ENCODE results near the gene DLG2.

Gene DLG2

DNA sequence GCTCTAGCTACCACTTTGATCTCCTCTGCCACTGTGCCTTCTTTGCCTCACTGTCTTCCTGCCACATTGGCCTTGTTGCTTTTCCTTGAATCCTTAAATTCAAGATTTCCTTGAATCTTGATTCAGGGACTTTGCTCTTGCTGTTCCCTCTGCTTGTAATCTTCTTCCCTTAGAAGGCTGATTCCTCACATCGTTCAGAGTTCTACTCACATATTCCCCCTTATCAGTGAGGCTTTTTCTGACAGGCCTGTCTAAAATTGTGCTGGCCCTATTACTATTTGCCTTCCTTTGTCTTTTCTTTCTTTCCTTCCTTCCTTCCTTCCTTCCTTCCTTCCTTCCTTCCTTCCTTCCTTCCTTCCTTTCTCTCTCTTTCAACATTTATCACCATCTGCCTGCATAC lies 2134.1 kb downstream of the DLG2 start:
- H3K9me3 ChIP-seq (ENCODE audit: control extremely low read depth in 1 of 5, control insufficient read depth in 4 of 5, insufficient read depth in 2 of 5, low read depth in 1 of 5, low read length in 4 of 5), result peaks cover 0 to 2% (median 0%) of the 10 kb centered on the region in 5 experiments
- H3K4me1 ChIP-seq (ENCODE audit: control extremely low read depth in 1 of 4, control insufficient read depth in 4 of 4, insufficient read depth in 4 of 4, low read length in 3 of 4), result no peaks in the 10 kb centered on the region
- no peak for DNase-seq
- no peaks in the 10 kb centered on the region for H3K36me3 ChIP-seq (ENCODE audit: control insufficient read depth in 4 of 4, insufficient read depth in 4 of 4, low read length in 3 of 4)
- 83% methylated on average over 1 of the region's 1 CpG for WGBS (ENCODE audit: insufficient coverage)
- POLR2A ChIA-PET, result no interaction called here
- no peaks in the 10 kb centered on the region for H3K27me3 ChIP-seq (replicated peaks in 2 of 5; ENCODE audit: control insufficient read depth in 4 of 5, insufficient read depth in 5 of 5, low read length in 4 of 5)
- H3K27ac ChIP-seq (ENCODE audit: insufficient read depth in 1 of 2, low read depth in 1 of 2, low read length in 2 of 2, poor library complexity in 1 of 2, severe bottlenecking in 2 of 2), result no peak overlapping the region
- CTCF ChIA-PET, result no interaction called here
- no peak overlapping the region for H3K4me3 ChIP-seq (ENCODE audit: control insufficient read depth in 1 of 7, extremely low read depth in 1 of 7, insufficient read depth in 4 of 7, low read depth in 2 of 7, low read length in 6 of 7)

DNA sequence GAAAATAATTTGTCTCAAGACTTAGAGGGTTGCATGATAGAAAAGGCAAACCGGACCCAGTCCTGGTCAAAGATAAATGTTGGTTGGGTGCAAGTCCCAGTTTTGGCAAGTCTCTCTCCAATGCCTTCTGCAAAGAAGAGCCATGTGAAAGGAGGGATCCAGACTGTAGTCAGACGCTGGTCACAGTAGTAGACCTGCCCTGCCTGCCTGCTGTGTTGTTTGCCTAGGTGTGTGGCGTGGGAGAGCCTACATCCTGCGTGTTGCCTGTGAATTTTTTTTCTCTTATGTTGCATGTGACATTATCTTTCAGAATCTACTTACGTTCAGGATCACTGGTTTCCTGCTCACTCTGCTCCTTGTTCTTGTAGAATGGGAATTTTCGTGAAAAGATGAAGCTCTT lies 2143.3 kb downstream of the DLG2 start:
- Histone ChIP-seq H3K36me3 (ENCODE audit: control insufficient read depth in 4 of 4, insufficient read depth in 4 of 4, low read length in 3 of 4) (no peaks in the 10 kb centered on the region), H3K27me3 (replicated peaks in 2 of 5; ENCODE audit: control insufficient read depth in 4 of 5, insufficient read depth in 5 of 5, low read length in 4 of 5) (no peaks in the 10 kb centered on the region), H3K4me1 (ENCODE audit: control extremely low read depth in 1 of 4, control insufficient read depth in 4 of 4, insufficient read depth in 4 of 4, low read length in 3 of 4) (no peaks in the 10 kb centered on the region), H3K4me3 (ENCODE audit: control insufficient read depth in 1 of 7, extremely low read depth in 1 of 7, insufficient read depth in 4 of 7, low read depth in 2 of 7, low read length in 6 of 7) (no peak overlapping the region), H3K27ac (ENCODE audit: insufficient read depth in 1 of 2, low read depth in 1 of 2, low read length in 2 of 2, poor library complexity in 1 of 2, severe bottlenecking in 2 of 2) (no peak overlapping the region), H3K9me3 (ENCODE audit: control extremely low read depth in 1 of 5, control insufficient read depth in 4 of 5, insufficient read depth in 2 of 5, low read depth in 1 of 5, low read length in 4 of 5) (no peaks in the 10 kb centered on the region)
- no peak for DNase-seq
- WGBS (ENCODE audit: insufficient coverage), result 98% methylated on average over 4 of the region's 6 CpGs
- ChIA-PET CTCF (no interaction called here), POLR2A (no interaction called here)

DNA sequence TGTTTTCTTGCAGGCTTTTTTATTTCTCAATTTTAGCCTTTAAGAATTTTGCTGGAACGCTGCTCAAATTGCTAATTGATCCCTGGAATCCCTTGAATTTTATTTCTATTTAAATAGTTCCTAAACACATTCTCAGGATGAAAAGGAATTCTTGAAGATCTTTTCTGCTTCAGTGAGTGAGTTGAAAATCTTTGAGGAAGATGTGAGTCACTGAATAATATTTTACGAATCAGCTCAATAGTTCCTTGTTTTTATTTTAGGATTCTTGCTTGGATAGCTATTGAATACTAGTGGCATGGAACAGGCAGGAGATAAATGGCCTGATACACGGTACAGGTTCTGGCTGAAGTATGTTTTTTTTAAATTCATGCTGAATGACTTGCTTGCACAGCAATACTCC lies 2146.3 kb downstream of the DLG2 start:
- no peaks in the 10 kb centered on the region for H3K36me3 ChIP-seq (ENCODE audit: control insufficient read depth in 4 of 4, insufficient read depth in 4 of 4, low read length in 3 of 4)
- no peaks in the 10 kb centered on the region for H3K9me3 ChIP-seq (ENCODE audit: control extremely low read depth in 1 of 5, control insufficient read depth in 4 of 5, insufficient read depth in 2 of 5, low read depth in 1 of 5, low read length in 4 of 5)
- no peak overlapping the region for H3K4me3 ChIP-seq (ENCODE audit: control insufficient read depth in 1 of 7, extremely low read depth in 1 of 7, insufficient read depth in 4 of 7, low read depth in 2 of 7, low read length in 6 of 7)
- no peaks in the 10 kb centered on the region for H3K4me1 ChIP-seq (ENCODE audit: control extremely low read depth in 1 of 4, control insufficient read depth in 4 of 4, insufficient read depth in 4 of 4, low read length in 3 of 4)
- no peak for DNase-seq
- ChIA-PET POLR2A (interaction anchor here (0.7 kb wide), 1 partner anchor 245 kb away, joined by 3 read pairs; no protein-coding TSS in a partner anchor), CTCF (no interaction called here)
- no peaks in the 10 kb centered on the region for H3K27me3 ChIP-seq (replicated peaks in 2 of 5; ENCODE audit: control insufficient read depth in 4 of 5, insufficient read depth in 5 of 5, low read length in 4 of 5)
- H3K27ac ChIP-seq (ENCODE audit: insufficient read depth in 1 of 2, low read depth in 1 of 2, low read length in 2 of 2, poor library complexity in 1 of 2, severe bottlenecking in 2 of 2), result no peak overlapping the region
- WGBS (ENCODE audit: insufficient coverage), result 100% methylated on average over 1 of the region's 3 CpGs

DNA sequence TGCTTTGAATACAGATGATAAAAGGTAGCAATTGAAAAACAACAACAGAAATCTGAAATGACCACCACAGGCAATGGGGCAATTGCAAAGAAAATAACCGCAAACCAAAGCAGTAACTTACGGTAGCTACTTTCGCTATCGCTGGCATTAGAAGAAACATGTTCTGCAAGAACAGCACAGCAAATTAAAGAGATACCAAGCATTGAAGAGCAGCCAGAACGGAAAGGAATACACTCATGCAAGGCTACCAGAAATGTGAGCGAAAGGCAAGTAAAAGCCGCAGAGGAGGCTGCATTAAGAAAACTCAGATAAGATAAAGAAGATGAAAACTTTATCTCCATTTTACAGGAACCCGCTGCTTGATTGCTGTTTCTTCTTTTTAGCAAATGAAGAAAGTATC lies 2146.9 kb downstream of the DLG2 start:
- no peak overlapping the region for H3K27ac ChIP-seq (ENCODE audit: insufficient read depth in 1 of 2, low read depth in 1 of 2, low read length in 2 of 2, poor library complexity in 1 of 2, severe bottlenecking in 2 of 2)
- no peaks in the 10 kb centered on the region for H3K27me3 ChIP-seq (replicated peaks in 2 of 5; ENCODE audit: control insufficient read depth in 4 of 5, insufficient read depth in 5 of 5, low read length in 4 of 5)
- H3K4me1 ChIP-seq (ENCODE audit: control extremely low read depth in 1 of 4, control insufficient read depth in 4 of 4, insufficient read depth in 4 of 4, low read length in 3 of 4), result no peaks in the 10 kb centered on the region
- WGBS (ENCODE audit: insufficient coverage), result 97% methylated on average over 5 of the region's 8 CpGs
- no peaks in the 10 kb centered on the region for H3K36me3 ChIP-seq (ENCODE audit: control insufficient read depth in 4 of 4, insufficient read depth in 4 of 4, low read length in 3 of 4)
- ChIA-PET POLR2A (no interaction called here), CTCF (no interaction called here)
- no peak overlapping the region for H3K4me3 ChIP-seq (ENCODE audit: control insufficient read depth in 1 of 7, extremely low read depth in 1 of 7, insufficient read depth in 4 of 7, low read depth in 2 of 7, low read length in 6 of 7)
- H3K9me3 ChIP-seq (ENCODE audit: control extremely low read depth in 1 of 5, control insufficient read depth in 4 of 5, insufficient read depth in 2 of 5, low read depth in 1 of 5, low read length in 4 of 5), result no peaks in the 10 kb centered on the region
- peak in 1 of 3 donors; percentile 0 for DNase-seq

DNA sequence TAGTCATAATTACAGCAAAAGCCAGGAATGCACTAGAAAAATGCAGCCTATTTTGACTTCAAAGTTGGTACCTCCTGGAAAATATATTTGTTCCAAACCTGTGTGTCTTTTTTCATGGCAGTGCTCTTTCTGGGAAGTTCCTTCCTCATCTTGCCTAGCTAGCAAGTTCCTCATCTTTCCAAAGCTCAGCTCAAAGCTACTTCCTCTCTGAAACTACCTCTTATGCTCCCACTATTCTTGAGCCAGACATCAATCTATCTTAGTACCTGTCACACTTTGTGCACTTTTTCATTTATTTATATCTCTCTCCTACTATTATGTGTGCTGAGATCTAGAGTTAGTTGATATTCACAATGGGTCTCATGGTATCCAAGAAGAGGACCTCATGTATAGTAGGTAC lies 2149.4 kb downstream of the DLG2 start:
- CTCF ChIA-PET, result no interaction called here
- POLR2A ChIA-PET, result no interaction called here
- peaks cover 0 to 2% (median 0%) of the 10 kb centered on the region in 4 experiments for H3K4me1 ChIP-seq (ENCODE audit: control extremely low read depth in 1 of 4, control insufficient read depth in 4 of 4, insufficient read depth in 4 of 4, low read length in 3 of 4)
- no peak overlapping the region for H3K27ac ChIP-seq (ENCODE audit: insufficient read depth in 1 of 2, low read depth in 1 of 2, low read length in 2 of 2, poor library complexity in 1 of 2, severe bottlenecking in 2 of 2)
- no peaks in the 10 kb centered on the region for H3K27me3 ChIP-seq (replicated peaks in 2 of 5; ENCODE audit: control insufficient read depth in 4 of 5, insufficient read depth in 5 of 5, low read length in 4 of 5)
- DNase-seq, result no peak
- no peaks in the 10 kb centered on the region for H3K9me3 ChIP-seq (ENCODE audit: control extremely low read depth in 1 of 5, control insufficient read depth in 4 of 5, insufficient read depth in 2 of 5, low read depth in 1 of 5, low read length in 4 of 5)
- H3K4me3 ChIP-seq (ENCODE audit: control insufficient read depth in 1 of 7, extremely low read depth in 1 of 7, insufficient read depth in 4 of 7, low read depth in 2 of 7, low read length in 6 of 7), result no peak overlapping the region
- no peaks in the 10 kb centered on the region for H3K36me3 ChIP-seq (ENCODE audit: control insufficient read depth in 4 of 4, insufficient read depth in 4 of 4, low read length in 3 of 4)

DNA sequence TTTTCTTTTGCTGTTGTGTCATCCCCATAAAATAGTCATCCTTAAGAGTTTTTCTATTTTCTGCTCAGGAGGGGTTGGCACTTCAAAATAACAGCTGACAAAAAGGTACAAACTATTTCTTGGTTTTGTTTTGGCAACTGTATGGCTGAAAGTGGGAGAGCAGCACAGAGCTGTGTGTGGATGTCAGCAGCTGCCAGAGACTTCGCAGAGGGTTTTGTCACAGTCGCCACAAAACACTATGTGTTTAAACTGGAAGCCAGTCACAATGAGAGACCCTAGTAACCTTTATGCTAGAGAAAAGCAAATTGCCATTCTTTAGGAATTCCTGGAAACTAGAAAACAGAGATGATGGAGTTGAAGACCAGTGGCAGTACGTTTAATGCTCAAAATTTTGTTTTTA lies 2151.4 kb downstream of the DLG2 start:
- H3K4me3 ChIP-seq (ENCODE audit: control insufficient read depth in 1 of 7, extremely low read depth in 1 of 7, insufficient read depth in 4 of 7, low read depth in 2 of 7, low read length in 6 of 7), result no peak overlapping the region
- POLR2A ChIA-PET, result no interaction called here
- no peak for DNase-seq
- no peaks in the 10 kb centered on the region for H3K9me3 ChIP-seq (ENCODE audit: control extremely low read depth in 1 of 5, control insufficient read depth in 4 of 5, insufficient read depth in 2 of 5, low read depth in 1 of 5, low read length in 4 of 5)
- CTCF ChIA-PET, result interaction anchor here (1.1 kb wide), 1 partner anchor 11 kb away, joined by 3 read pairs; no protein-coding TSS in a partner anchor
- H3K4me1 ChIP-seq (ENCODE audit: control extremely low read depth in 1 of 4, control insufficient read depth in 4 of 4, insufficient read depth in 4 of 4, low read length in 3 of 4), result peaks cover 0 to 8% (median 0%) of the 10 kb centered on the region in 4 experiments
- no peaks in the 10 kb centered on the region for H3K36me3 ChIP-seq (ENCODE audit: control insufficient read depth in 4 of 4, insufficient read depth in 4 of 4, low read length in 3 of 4)
- no peak overlapping the region for H3K27ac ChIP-seq (ENCODE audit: insufficient read depth in 1 of 2, low read depth in 1 of 2, low read length in 2 of 2, poor library complexity in 1 of 2, severe bottlenecking in 2 of 2)
- H3K27me3 ChIP-seq (replicated peaks in 2 of 5; ENCODE audit: control insufficient read depth in 4 of 5, insufficient read depth in 5 of 5, low read length in 4 of 5), result no peaks in the 10 kb centered on the region
- 100% methylated on average over 1 of the region's 3 CpGs for WGBS (ENCODE audit: insufficient coverage)

DNA sequence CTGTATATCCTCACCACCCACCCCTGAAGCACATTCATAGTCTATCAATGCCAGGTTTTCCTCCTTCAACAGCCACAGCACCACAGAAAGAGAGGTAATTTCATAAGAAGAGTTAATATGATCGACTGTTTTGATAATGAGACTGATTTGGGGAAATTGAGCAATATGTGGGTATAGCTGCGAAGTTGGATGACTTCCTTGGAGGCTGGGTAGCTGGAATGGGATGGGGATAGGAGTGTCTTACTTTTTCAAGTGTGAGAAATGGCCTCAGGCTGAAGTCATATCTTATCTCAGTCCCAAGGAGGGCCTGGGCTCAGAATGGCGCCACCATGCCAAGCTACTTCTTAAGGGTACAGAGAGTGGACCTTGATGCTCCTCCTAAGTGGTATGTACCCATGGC lies 2153.4 kb downstream of the DLG2 start:
- no peaks in the 10 kb centered on the region for H3K27me3 ChIP-seq (replicated peaks in 2 of 5; ENCODE audit: control insufficient read depth in 4 of 5, insufficient read depth in 5 of 5, low read length in 4 of 5)
- H3K36me3 ChIP-seq (ENCODE audit: control insufficient read depth in 4 of 4, insufficient read depth in 4 of 4, low read length in 3 of 4), result no peaks in the 10 kb centered on the region
- ChIA-PET POLR2A (no interaction called here), CTCF (no interaction called here)
- DNase-seq, result no peak
- no peak overlapping the region for H3K4me3 ChIP-seq (ENCODE audit: control insufficient read depth in 1 of 7, extremely low read depth in 1 of 7, insufficient read depth in 4 of 7, low read depth in 2 of 7, low read length in 6 of 7)
- no peak overlapping the region for H3K27ac ChIP-seq (ENCODE audit: insufficient read depth in 1 of 2, low read depth in 1 of 2, low read length in 2 of 2, poor library complexity in 1 of 2, severe bottlenecking in 2 of 2)
- peaks cover 0 to 8% (median 0%) of the 10 kb centered on the region in 4 experiments for H3K4me1 ChIP-seq (ENCODE audit: control extremely low read depth in 1 of 4, control insufficient read depth in 4 of 4, insufficient read depth in 4 of 4, low read length in 3 of 4)
- no peaks in the 10 kb centered on the region for H3K9me3 ChIP-seq (ENCODE audit: control extremely low read depth in 1 of 5, control insufficient read depth in 4 of 5, insufficient read depth in 2 of 5, low read depth in 1 of 5, low read length in 4 of 5)
- 73% methylated on average over 3 of the region's 3 CpGs for WGBS (ENCODE audit: insufficient coverage)

Measured in common myeloid progenitor, CD34-positive (primary cell).